ENCODE results near the gene GBP1.

- TF ChIP-seq CTCF (IDR thresholded peaks at IDR 0.05; ENCODE audit: insufficient read depth, low read length, poor library complexity, severe bottlenecking), result no peak
- no peak for TF ChIP-seq EZH2phosphoT487 (conservative IDR thresholded peaks at IDR 0.05; ENCODE audit: low read length)
These were observed 22.5 kb downstream of the GBP1 start for GRCh38 chr1:89042491-89042890.

All from SU-DHL-6 (cell line).